WTC11 (cell line): ENCODE data around the gene KCNC3. TPM values are rescaled to one million over a fixed set of nuclear protein-coding genes. Genes with fewer than 3 reads are reported as not detected.

Source experiments
- ATAC-seq: fragments of 200-7000 bp; cut with Tn5 transposase; 2 replicates; pipeline ENCODE4 v1.10.0; 2021; ENCODE audit warnings: mild to moderate bottlenecking, moderate library complexity
- CTCF ChIA-PET: fragments of 300-600 bp; sonication (Branson Sonifier 250); formaldehyde crosslinking; loops from one replicate; lab custom pipeline; 2021; ENCODE audit warnings: antibody characterized with exemption; lab: Charles Lee
- POLR2A ChIA-PET: fragments of 350-600 bp; sonication (Branson Sonifier 250); formaldehyde crosslinking; loops from one replicate; lab custom pipeline; 2021; ENCODE audit warnings: antibody characterized with exemption; lab: Charles Lee
- DNase-seq: peaks from one replicate; pipeline ENCODE4 v3.0.0; 2021; ENCODE audit warnings: low spot score
- H3K27ac Mint-ChIP-seq: 2 replicates; pipeline ENCODE4 v1.8.0; 2021; ENCODE audit warnings: mixed read lengths
- H3K27me3 Mint-ChIP-seq: 2 replicates; pipeline ENCODE4 v1.8.0; 2021; ENCODE audit warnings: low read depth, mild to moderate bottlenecking, moderate library complexity, mixed read lengths
- H3K36me3 Mint-ChIP-seq: 2 replicates; pipeline ENCODE4 v1.8.0; 2021; ENCODE audit warnings: mixed read lengths
- H3K4me1 Mint-ChIP-seq: 2 replicates; pipeline ENCODE4 v1.8.0; 2022; ENCODE audit warnings: mixed read lengths
- H3K4me3 Mint-ChIP-seq: 2 replicates; pipeline ENCODE4 v1.8.0; 2021; ENCODE audit warnings: mild to moderate bottlenecking, moderate library complexity, mixed read lengths
- H3K9me3 Mint-ChIP-seq: 2 replicates; pipeline ENCODE4 v1.8.0; 2021; ENCODE audit warnings: mixed read lengths
- CBFB ChIP-seq: sonication (generic); formaldehyde crosslinking; IDR thresholded peaks from 2 replicates; pipeline ENCODE4 v1.8.1; 2022; ENCODE audit warnings: mild to moderate bottlenecking, low read depth, missing genetic modification reagents
- ELF4 ChIP-seq: sonication (generic); formaldehyde crosslinking; IDR thresholded peaks from 2 replicates; pipeline ENCODE4 v1.8.1; 2022; ENCODE audit warnings: low read depth, mild to moderate bottlenecking, moderate library complexity, missing genetic modification reagents
- EMX1 ChIP-seq: fragments of 250-450 bp; sonication (Bioruptor Pico); IDR thresholded peaks from 2 replicates; pipeline ENCODE4 v1.8.0; 2021; ENCODE audit warnings: mild to moderate bottlenecking
- JUN ChIP-seq: sonication (generic); formaldehyde crosslinking; IDR thresholded peaks from 2 replicates; pipeline ENCODE4 v1.8.0; 2023; ENCODE audit warnings: mild to moderate bottlenecking, missing genetic modification reagents
- RORB ChIP-seq: fragments of 250-450 bp; sonication (Bioruptor Pico); IDR thresholded peaks from 2 replicates; pipeline ENCODE4 v1.9.0; 2021; ENCODE audit warnings: mild to moderate bottlenecking
- ZNF121 ChIP-seq: sonication (generic); formaldehyde crosslinking; IDR thresholded peaks from 2 replicates; pipeline ENCODE4 v1.8.0; 2023; ENCODE audit warnings: missing genetic modification reagents
- ZNF671 ChIP-seq: fragments of 250-450 bp; sonication (Bioruptor Pico); IDR thresholded peaks from 2 replicates; pipeline ENCODE4 v1.8.0; 2021; ENCODE audit warnings: mild to moderate bottlenecking
- total RNA-seq: library from RNA; stranded (reverse); gene quantifications from 3 replicates; pipeline ENCODE4 v1.2.3, GENCODE V29; 2021
- TF ChIP-seq, protein P1 (sequence below): sonication (generic); formaldehyde crosslinking; IDR thresholded peaks from 2 replicates; pipeline ENCODE4 v1.8.0; 2022; ENCODE audit warnings: mild to moderate bottlenecking, missing genetic modification reagents
- TF ChIP-seq, protein P2 (sequence below): sonication (generic); formaldehyde crosslinking; IDR thresholded peaks from 2 replicates; pipeline ENCODE4 v1.8.1; 2022; ENCODE audit warnings: mild to moderate bottlenecking, moderate library complexity, missing genetic modification reagents
- TF ChIP-seq, protein P3 (sequence below): sonication (generic); formaldehyde crosslinking; IDR thresholded peaks from 2 replicates; pipeline ENCODE4 v1.8.1; 2023; ENCODE audit warnings: mild to moderate bottlenecking, missing genetic modification reagents
- TF ChIP-seq, protein P4 (sequence below): fragments of 250-450 bp; sonication (Bioruptor Pico); IDR thresholded peaks from 2 replicates; pipeline ENCODE4 v1.9.0; 2021; ENCODE audit warnings: mild to moderate bottlenecking, borderline replicate concordance
- TF ChIP-seq, protein P5 (sequence below): sonication (generic); formaldehyde crosslinking; conservative IDR thresholded peaks from 2 replicates; pipeline ENCODE4 v1.8.1; 2022; ENCODE audit warnings: mild to moderate bottlenecking, missing genetic modification reagents
- TF ChIP-seq, protein P6 (sequence below): fragments of 250-450 bp; sonication (Bioruptor Pico); conservative IDR thresholded peaks from 2 replicates; pipeline ENCODE4 v1.9.0; 2021; ENCODE audit warnings: mild to moderate bottlenecking
- TF ChIP-seq, protein P7 (sequence below): sonication (generic); formaldehyde crosslinking; IDR thresholded peaks from 2 replicates; pipeline ENCODE4 v1.8.0; 2022; ENCODE audit warnings: mild to moderate bottlenecking, missing genetic modification reagents
- TF ChIP-seq, protein P8 (sequence below): fragments of 250-450 bp; sonication (Bioruptor Pico); IDR thresholded peaks from 2 replicates; pipeline ENCODE4 v1.9.0; 2021; ENCODE audit warnings: moderate library complexity, mild to moderate bottlenecking, inconsistent platforms, borderline replicate concordance
- TF ChIP-seq, protein P9 (sequence below): sonication (generic); formaldehyde crosslinking; IDR thresholded peaks from 2 replicates; pipeline ENCODE4 v1.8.0; 2022; ENCODE audit warnings: mild to moderate bottlenecking, missing genetic modification reagents

Gene KCNC3
- total RNA-seq, 1 experiment from 2014 or later: 8.5 TPM

DNA sequence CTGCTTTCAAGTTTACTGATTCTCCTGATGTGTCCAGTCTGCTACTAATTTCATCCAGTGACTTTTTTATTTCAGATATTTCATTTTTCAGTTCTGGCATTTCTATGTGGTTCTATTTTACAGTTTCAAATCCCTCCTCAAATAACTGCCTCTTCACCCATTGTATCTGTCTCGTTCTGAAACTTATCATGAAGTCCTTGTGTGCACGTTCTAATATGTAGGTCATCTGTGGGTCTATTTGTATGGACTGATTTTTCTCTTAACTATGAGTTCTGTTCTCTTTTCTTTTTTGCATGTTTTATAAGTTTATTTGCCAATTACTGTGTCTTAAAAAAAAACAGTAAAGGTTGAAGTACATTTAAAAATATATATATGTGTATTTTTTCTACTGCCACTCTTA is 43.3 kb downstream of the KCNC3 start:
- TF ChIP-seq, protein P1, sequence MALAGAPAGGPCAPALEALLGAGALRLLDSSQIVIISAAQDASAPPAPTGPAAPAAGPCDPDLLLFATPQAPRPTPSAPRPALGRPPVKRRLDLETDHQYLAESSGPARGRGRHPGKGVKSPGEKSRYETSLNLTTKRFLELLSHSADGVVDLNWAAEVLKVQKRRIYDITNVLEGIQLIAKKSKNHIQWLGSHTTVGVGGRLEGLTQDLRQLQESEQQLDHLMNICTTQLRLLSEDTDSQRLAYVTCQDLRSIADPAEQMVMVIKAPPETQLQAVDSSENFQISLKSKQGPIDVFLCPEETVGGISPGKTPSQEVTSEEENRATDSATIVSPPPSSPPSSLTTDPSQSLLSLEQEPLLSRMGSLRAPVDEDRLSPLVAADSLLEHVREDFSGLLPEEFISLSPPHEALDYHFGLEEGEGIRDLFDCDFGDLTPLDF (CRISPR knock-in tag): no peak
- TF ChIP-seq CBFB (CRISPR knock-in tag): no peak
- no peak for TF ChIP-seq ELF4 (CRISPR knock-in tag)
- TF ChIP-seq, protein P2, sequence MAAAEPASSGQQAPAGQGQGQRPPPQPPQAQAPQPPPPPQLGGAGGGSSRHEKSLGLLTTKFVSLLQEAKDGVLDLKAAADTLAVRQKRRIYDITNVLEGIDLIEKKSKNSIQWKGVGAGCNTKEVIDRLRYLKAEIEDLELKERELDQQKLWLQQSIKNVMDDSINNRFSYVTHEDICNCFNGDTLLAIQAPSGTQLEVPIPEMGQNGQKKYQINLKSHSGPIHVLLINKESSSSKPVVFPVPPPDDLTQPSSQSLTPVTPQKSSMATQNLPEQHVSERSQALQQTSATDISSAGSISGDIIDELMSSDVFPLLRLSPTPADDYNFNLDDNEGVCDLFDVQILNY: no peak
- no peak for TF ChIP-seq JUN (CRISPR knock-in tag)
- no peak for TF ChIP-seq ZNF671 (CRISPR knock-in tag)
- TF ChIP-seq, protein P3, sequence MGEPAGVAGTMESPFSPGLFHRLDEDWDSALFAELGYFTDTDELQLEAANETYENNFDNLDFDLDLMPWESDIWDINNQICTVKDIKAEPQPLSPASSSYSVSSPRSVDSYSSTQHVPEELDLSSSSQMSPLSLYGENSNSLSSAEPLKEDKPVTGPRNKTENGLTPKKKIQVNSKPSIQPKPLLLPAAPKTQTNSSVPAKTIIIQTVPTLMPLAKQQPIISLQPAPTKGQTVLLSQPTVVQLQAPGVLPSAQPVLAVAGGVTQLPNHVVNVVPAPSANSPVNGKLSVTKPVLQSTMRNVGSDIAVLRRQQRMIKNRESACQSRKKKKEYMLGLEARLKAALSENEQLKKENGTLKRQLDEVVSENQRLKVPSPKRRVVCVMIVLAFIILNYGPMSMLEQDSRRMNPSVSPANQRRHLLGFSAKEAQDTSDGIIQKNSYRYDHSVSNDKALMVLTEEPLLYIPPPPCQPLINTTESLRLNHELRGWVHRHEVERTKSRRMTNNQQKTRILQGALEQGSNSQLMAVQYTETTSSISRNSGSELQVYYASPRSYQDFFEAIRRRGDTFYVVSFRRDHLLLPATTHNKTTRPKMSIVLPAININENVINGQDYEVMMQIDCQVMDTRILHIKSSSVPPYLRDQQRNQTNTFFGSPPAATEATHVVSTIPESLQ: no peak
- no peak for TF ChIP-seq EMX1 (CRISPR knock-in tag)
- TF ChIP-seq, protein P4, sequence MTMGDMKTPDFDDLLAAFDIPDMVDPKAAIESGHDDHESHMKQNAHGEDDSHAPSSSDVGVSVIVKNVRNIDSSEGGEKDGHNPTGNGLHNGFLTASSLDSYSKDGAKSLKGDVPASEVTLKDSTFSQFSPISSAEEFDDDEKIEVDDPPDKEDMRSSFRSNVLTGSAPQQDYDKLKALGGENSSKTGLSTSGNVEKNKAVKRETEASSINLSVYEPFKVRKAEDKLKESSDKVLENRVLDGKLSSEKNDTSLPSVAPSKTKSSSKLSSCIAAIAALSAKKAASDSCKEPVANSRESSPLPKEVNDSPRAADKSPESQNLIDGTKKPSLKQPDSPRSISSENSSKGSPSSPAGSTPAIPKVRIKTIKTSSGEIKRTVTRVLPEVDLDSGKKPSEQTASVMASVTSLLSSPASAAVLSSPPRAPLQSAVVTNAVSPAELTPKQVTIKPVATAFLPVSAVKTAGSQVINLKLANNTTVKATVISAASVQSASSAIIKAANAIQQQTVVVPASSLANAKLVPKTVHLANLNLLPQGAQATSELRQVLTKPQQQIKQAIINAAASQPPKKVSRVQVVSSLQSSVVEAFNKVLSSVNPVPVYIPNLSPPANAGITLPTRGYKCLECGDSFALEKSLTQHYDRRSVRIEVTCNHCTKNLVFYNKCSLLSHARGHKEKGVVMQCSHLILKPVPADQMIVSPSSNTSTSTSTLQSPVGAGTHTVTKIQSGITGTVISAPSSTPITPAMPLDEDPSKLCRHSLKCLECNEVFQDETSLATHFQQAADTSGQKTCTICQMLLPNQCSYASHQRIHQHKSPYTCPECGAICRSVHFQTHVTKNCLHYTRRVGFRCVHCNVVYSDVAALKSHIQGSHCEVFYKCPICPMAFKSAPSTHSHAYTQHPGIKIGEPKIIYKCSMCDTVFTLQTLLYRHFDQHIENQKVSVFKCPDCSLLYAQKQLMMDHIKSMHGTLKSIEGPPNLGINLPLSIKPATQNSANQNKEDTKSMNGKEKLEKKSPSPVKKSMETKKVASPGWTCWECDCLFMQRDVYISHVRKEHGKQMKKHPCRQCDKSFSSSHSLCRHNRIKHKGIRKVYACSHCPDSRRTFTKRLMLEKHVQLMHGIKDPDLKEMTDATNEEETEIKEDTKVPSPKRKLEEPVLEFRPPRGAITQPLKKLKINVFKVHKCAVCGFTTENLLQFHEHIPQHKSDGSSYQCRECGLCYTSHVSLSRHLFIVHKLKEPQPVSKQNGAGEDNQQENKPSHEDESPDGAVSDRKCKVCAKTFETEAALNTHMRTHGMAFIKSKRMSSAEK (CRISPR knock-in tag): no peak
- no peak for TF ChIP-seq RORB (CRISPR knock-in tag)
- ATAC-seq (no peak), DNase-seq (no peak)
- ChIA-PET CTCF (interaction anchor here (1.2 kb wide), 1 partner anchor 43 kb away, joined by 3 read pairs; the partner anchor contains the start of gene KCNC3), POLR2A (no interaction called here)
- Mint-ChIP-seq H3K4me3 (no peak overlapping the region), H3K36me3 (peaks cover 48% of the 10 kb centered on the region), H3K9me3 (peaks cover 22% of the 10 kb centered on the region), H3K27me3 (no peaks in the 10 kb centered on the region; the same call in 1 of the 2 replicates), H3K4me1 (peaks cover 8% of the 10 kb centered on the region), H3K27ac (no peak overlapping the region)

DNA sequence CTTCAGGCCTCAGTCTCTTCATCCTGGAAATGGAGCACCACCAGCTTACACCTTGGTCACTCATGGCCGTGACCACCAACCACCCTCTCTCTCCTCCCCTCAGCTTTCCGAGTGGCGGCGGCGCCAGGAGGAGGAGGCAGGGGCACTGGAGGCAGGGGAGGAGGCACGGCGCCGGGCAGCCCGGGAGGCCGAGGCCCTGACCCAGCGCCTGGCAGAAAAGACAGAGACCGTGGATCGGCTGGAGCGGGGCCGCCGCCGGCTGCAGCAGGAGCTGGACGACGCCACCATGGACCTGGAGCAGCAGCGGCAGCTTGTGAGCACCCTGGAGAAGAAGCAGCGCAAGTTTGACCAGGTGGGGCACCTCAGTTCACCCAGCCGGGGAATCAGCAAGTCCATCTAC is 47.7 kb downstream of the KCNC3 start:
- ATAC-seq (no peak), DNase-seq (no peak)
- H3K9me3 Mint-ChIP-seq: peaks cover 18% of the 10 kb centered on the region
- TF ChIP-seq, protein P5, sequence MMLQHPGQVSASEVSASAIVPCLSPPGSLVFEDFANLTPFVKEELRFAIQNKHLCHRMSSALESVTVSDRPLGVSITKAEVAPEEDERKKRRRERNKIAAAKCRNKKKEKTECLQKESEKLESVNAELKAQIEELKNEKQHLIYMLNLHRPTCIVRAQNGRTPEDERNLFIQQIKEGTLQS (CRISPR knock-in tag): no peak
- no peaks in the 10 kb centered on the region; the same call in 1 of the 2 replicates for H3K27me3 Mint-ChIP-seq
- ChIA-PET POLR2A (no interaction called here), CTCF (interaction anchor here (0.7 to 3.0 kb wide), 4 partner anchors 17 to 37 kb away, joined by 3 to 9 read pairs (median 4); no protein-coding TSS in a partner anchor)
- no peaks in the 10 kb centered on the region for H3K4me1 Mint-ChIP-seq
- no peak overlapping the region for H3K27ac Mint-ChIP-seq
- H3K4me3 Mint-ChIP-seq: no peak overlapping the region
- peaks cover 32% of the 10 kb centered on the region for H3K36me3 Mint-ChIP-seq

DNA sequence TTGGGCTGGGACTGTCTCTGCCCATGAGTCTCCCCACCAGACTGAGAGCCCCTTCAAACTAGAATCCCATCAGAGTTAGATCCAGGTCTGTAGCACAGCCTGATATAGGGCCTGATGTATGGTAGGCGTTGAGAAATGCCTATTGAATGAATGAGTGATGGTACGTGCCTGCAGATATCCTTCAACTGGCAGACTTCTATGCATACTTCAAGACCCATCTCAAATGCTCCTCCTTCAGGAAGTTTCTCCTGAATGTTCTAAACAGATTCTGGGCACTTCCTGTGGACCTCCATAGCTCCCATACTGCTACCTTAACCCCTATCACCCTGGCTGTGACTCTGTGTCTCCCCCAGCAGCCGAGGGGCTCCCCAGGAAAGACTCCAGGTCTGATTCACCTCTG is 48.2 kb downstream of the KCNC3 start:
- Mint-ChIP-seq H3K27ac (no peak overlapping the region), H3K36me3 (peaks cover 30% of the 10 kb centered on the region), H3K9me3 (peaks cover 13% of the 10 kb centered on the region), H3K4me1 (no peaks in the 10 kb centered on the region), H3K4me3 (no peak overlapping the region), H3K27me3 (no peaks in the 10 kb centered on the region; the same call in 1 of the 2 replicates)
- DNase-seq (no peak), ATAC-seq (no peak)
- ChIA-PET CTCF (interaction anchor here (1.0 to 3.0 kb wide), 3 partner anchors 17 to 29 kb away, joined by 3 to 9 read pairs (median 4); no protein-coding TSS in a partner anchor), POLR2A (no interaction called here)
- TF ChIP-seq, protein P6, sequence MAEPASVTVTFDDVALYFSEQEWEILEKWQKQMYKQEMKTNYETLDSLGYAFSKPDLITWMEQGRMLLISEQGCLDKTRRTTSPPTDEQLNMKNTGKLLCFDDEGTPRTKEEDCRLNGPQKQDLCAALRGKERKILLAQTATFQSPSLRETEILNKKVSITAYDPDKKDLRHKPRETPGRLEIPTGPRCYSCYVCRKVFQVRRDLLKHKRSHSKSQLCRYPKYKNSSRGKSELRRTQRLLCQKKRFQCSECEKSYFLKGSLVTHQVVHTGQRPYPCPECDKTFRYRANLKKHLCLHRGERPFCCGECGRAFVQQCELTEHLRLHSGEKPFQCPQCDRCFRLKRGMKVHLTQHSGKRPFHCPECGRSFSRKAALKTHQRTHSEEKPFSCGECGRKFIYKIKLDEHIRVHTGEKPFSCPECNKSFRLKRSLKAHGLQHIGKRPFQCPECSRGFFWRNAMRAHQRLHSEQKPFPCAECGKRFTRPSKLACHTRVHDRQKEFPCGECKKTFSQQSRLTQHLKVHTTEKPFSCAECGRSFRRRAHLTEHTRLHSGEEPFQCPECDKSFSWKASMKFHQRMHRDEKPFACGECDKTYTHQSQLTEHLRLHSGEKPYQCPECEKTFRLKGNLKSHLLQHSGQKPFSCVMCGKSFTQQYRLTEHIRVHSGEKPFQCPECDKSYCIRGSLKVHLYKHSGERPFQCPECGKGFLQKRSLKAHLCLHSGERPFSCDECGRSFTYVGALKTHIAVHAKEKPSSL: no peak
- TF ChIP-seq, protein P7, sequence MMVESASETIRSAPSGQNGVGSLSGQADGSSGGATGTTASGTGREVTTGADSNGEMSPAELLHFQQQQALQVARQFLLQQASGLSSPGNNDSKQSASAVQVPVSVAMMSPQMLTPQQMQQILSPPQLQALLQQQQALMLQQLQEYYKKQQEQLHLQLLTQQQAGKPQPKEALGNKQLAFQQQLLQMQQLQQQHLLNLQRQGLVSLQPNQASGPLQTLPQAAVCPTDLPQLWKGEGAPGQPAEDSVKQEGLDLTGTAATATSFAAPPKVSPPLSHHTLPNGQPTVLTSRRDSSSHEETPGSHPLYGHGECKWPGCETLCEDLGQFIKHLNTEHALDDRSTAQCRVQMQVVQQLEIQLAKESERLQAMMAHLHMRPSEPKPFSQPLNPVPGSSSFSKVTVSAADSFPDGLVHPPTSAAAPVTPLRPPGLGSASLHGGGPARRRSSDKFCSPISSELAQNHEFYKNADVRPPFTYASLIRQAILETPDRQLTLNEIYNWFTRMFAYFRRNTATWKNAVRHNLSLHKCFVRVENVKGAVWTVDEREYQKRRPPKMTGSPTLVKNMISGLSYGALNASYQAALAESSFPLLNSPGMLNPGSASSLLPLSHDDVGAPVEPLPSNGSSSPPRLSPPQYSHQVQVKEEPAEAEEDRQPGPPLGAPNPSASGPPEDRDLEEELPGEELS (CRISPR knock-in tag): no peak
- TF ChIP-seq, protein P8, sequence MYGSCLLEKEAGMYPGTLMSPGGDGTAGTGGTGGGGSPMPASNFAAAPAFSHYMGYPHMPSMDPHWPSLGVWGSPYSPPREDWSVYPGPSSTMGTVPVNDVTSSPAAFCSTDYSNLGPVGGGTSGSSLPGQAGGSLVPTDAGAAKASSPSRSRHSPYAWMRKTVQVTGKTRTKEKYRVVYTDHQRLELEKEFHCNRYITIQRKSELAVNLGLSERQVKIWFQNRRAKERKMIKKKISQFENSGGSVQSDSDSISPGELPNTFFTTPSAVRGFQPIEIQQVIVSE (CRISPR knock-in tag): no peak
- TF ChIP-seq, protein P9, sequence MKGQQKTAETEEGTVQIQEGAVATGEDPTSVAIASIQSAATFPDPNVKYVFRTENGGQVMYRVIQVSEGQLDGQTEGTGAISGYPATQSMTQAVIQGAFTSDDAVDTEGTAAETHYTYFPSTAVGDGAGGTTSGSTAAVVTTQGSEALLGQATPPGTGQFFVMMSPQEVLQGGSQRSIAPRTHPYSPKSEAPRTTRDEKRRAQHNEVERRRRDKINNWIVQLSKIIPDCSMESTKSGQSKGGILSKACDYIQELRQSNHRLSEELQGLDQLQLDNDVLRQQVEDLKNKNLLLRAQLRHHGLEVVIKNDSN (CRISPR knock-in tag): no peak
- TF ChIP-seq ZNF121 (CRISPR knock-in tag): no peak
